Posterior cingulate gyrus (tissue), 11 donors: ENCODE results near the gene KCNE1.
"Not testable (repeated sequence)": the region's sequence is repeated elsewhere in the genome, so short reads cannot be mapped to it uniquely, and the experiment has no call there.

Experiments used
- DNase-seq, 10 donors: peaks; one replicate each; pipeline versions ENCODE4 v3.0.0 to v3.0.0-alpha.2; 2020 to 2021; ENCODE audit warnings: mixed read lengths in 3 of 10
- intact Hi-C: fragments of 100-400 bp; cut with DNase I; formaldehyde crosslinking; loops from one replicate; pipeline ENCODE4 v1.15.1; 2023

Gene KCNE1

GRCh38 chr21:34429710-34430109 is 82.3 kb downstream of the KCNE1 start:
- DNase-seq, intact Hi-C loops: not testable (repeated sequence)

- intact Hi-C loops, DNase-seq: not testable (repeated sequence)
Measured at GRCh38 chr21:34428441-34428840, 83.6 kb downstream of the KCNE1 start.

- intact Hi-C loops, DNase-seq: not testable (repeated sequence)
Measured at GRCh38 chr21:34427339-34427738, 84.7 kb downstream of the KCNE1 start.

- intact Hi-C loops, DNase-seq: not testable (repeated sequence)
Measured at GRCh38 chr21:34423805-34424204, 88.2 kb downstream of the KCNE1 start, which contains the start of gene SMIM34. SMIM34 (minus strand) TSS chr21:34423951; CDS start chr21:34423839, 112 bp downstream.

- intact Hi-C loops, DNase-seq: not testable (repeated sequence)
Measured at GRCh38 chr21:34417448-34418077, 94.4 kb downstream of the KCNE1 start.

GRCh38 chr21:34407294-34407693 is 104.7 kb downstream of the KCNE1 start:
- intact Hi-C loops, DNase-seq: not testable (repeated sequence)

GRCh38 chr21:34406676-34407075 is 105.3 kb downstream of the KCNE1 start:
- intact Hi-C loops, DNase-seq: not testable (repeated sequence)

GRCh38 chr21:34406102-34406501 is 105.9 kb downstream of the KCNE1 start:
- DNase-seq, intact Hi-C loops: not testable (repeated sequence)

GRCh38 chr21:34405686-34406085 is 106.3 kb downstream of the KCNE1 start:
- DNase-seq, intact Hi-C loops: not testable (repeated sequence)

GRCh38 chr21:34404742-34405141 is 107.3 kb downstream of the KCNE1 start:
- intact Hi-C loops: not testable (repeated sequence)

GRCh38 chr21:34400522-34400921 is 111.5 kb downstream of the KCNE1 start:
- intact Hi-C loops, DNase-seq: not testable (repeated sequence)

More at GRCh38 chr21:34404742-34405141, 107.3 kb downstream of the KCNE1 start:
- DNase-seq: not testable (repeated sequence)
